GM18868 (cell line): ENCODE results near the gene APEX2.
A peak's percentile ranks its signal among the peaks of the same experiment; 100 is the strongest.
"Not testable (repeated sequence)": the region's sequence is repeated elsewhere in the genome, so short reads cannot be mapped to it uniquely, and the experiment has no call there.

Experiments
- ATAC-seq: cut with Tn5 transposase; IDR thresholded peaks from one replicate; pipeline ENCODE4 v1.9.1; 2021; ENCODE audit warnings: mild to moderate bottlenecking, moderate library complexity; ENCODE audit not compliant: unreplicated experiment

Gene APEX2

GRCh38 chrX:54999717-55000598 is at the start of gene APEX2:
APEX2 (plus strand) TSS chrX:55000363; CDS start chrX:55000423, 60 bp downstream.
- peak; percentile 93 for ATAC-seq

GRCh38 chrX:54950730-54951375 is 49.3 kb upstream of the APEX2 start:
- ATAC-seq: no peak

GRCh38 chrX:54961750-54962149 is 38.4 kb upstream of the APEX2 start:
- no peak for ATAC-seq

GRCh38 chrX:54964766-54965497 is 35.2 kb upstream of the APEX2 start:
- ATAC-seq: no peak

GRCh38 chrX:54977387-54977786 is 22.8 kb upstream of the APEX2 start:
- ATAC-seq: no peak

GRCh38 chrX:54978448-54978847 is 21.7 kb upstream of the APEX2 start:
- ATAC-seq: no peak

GRCh38 chrX:54979432-54979831 is 20.7 kb upstream of the APEX2 start:
- ATAC-seq: no peak

GRCh38 chrX:54980334-54980733 is 19.8 kb upstream of the APEX2 start:
- no peak for ATAC-seq

GRCh38 chrX:54983306-54983705 is 16.9 kb upstream of the APEX2 start:
- ATAC-seq: not testable (repeated sequence)

- no peak for ATAC-seq
Observed at GRCh38 chrX:54991706-54992105, 8.5 kb upstream of the APEX2 start.

- no peak for ATAC-seq
Observed at GRCh38 chrX:54992911-54993622, 7.1 kb upstream of the APEX2 start.

- ATAC-seq: no peak
Observed at GRCh38 chrX:54994099-54994498, 6.1 kb upstream of the APEX2 start, which contains the start of gene PFKFB1. PFKFB1 (minus strand) TSS chrX:54994188; CDS start chrX:54994007, 181 bp downstream.

- no peak for ATAC-seq
Observed at GRCh38 chrX:54994668-54995351, 5.4 kb upstream of the APEX2 start.

GRCh38 chrX:54995621-54996020 is 4.5 kb upstream of the APEX2 start:
- ATAC-seq: no peak

GRCh38 chrX:55004231-55004630 is 4.1 kb downstream of the APEX2 start:
- ATAC-seq: no peak

- ATAC-seq: no peak
Observed at GRCh38 chrX:55005256-55005655, 5.1 kb downstream of the APEX2 start.

- no peak for ATAC-seq
Observed at GRCh38 chrX:55006827-55007621, 6.9 kb downstream of the APEX2 start.

- no peak for ATAC-seq
Observed at GRCh38 chrX:55007656-55008055, 7.5 kb downstream of the APEX2 start.

- no peak for ATAC-seq
Observed at GRCh38 chrX:55008571-55009358, 8.6 kb downstream of the APEX2 start.
